Activated CD8-positive, alpha-beta T cell treated with anti-CD3 and anti-CD28 coated beads for 36 hours (primary cell): ENCODE data around the gene NPHS1. TPM values are rescaled to one million over a fixed set of nuclear protein-coding genes. Genes with fewer than 3 reads are reported as not detected.

Source experiments
- ATAC-seq: fragments of 200-7000 bp; cut with Tn5 transposase; one replicate; pipeline ENCODE4 v1.10.0; 2021; ENCODE audit warnings: mild to moderate bottlenecking, moderate library complexity
- CTCF ChIA-PET: fragments of 350-600 bp; sonication (Branson Sonifier 250); formaldehyde crosslinking; loops from one replicate; lab custom pipeline; 2021; ENCODE audit warnings: antibody characterized with exemption; lab: Charles Lee
- POLR2A ChIA-PET: fragments of 350-600 bp; sonication (Branson Sonifier 250); formaldehyde crosslinking; loops from one replicate; lab custom pipeline; 2021; ENCODE audit warnings: antibody characterized with exemption; lab: Charles Lee
- DNase-seq: peaks from one replicate; pipeline ENCODE4 v3.0.0-alpha.2; 2020
- H3K27ac Mint-ChIP-seq: one replicate; pipeline ENCODE4 v1.8.0; 2021; ENCODE audit warnings: mild to moderate bottlenecking, mixed read lengths
- H3K27me3 Mint-ChIP-seq: one replicate; pipeline ENCODE4 v1.8.0; 2021; ENCODE audit warnings: mixed read lengths
- H3K36me3 Mint-ChIP-seq: one replicate; pipeline ENCODE4 v1.8.0; 2021; ENCODE audit warnings: low read depth, mixed read lengths
- H3K4me1 Mint-ChIP-seq: one replicate; pipeline ENCODE4 v1.8.0; 2021; ENCODE audit warnings: low read depth, mixed read lengths
- H3K4me3 Mint-ChIP-seq: one replicate; pipeline ENCODE4 v1.8.0; 2021; ENCODE audit warnings: mild to moderate bottlenecking, moderate library complexity, mixed read lengths
- H3K9me3 Mint-ChIP-seq: one replicate; pipeline ENCODE4 v1.8.0; 2021; ENCODE audit warnings: mixed read lengths
- CTCF ChIP-seq: fragments of 200-600 bp; IDR thresholded peaks from one replicate; pipeline ENCODE4 v1.8.0; 2022; ENCODE audit warnings: antibody characterized with exemption, mild to moderate bottlenecking
- intact Hi-C: fragments of 100-400 bp; cut with micrococcal nuclease; formaldehyde crosslinking; loops from one replicate; pipeline ENCODE4 v1.10.0; 2022
- total RNA-seq, 2 experiments: library from RNA; stranded (reverse); gene quantifications; one replicate each; pipeline ENCODE4 v1.2.3, GENCODE V29; 2021

NPHS1 gene
- total RNA-seq, 2 experiments from 2014 or later, result not detected

- POLR2A ChIA-PET, result no interaction called here
- Mint-ChIP-seq H3K27ac (no peak overlapping the region), H3K36me3 (no peaks in the 10 kb centered on the region), H3K4me1 (peaks cover 17% of the 10 kb centered on the region), H3K9me3 (no peaks in the 10 kb centered on the region), H3K27me3 (peaks cover 39% of the 10 kb centered on the region), H3K4me3 (no peak overlapping the region)
- CTCF ChIA-PET, result interaction anchor here (1.5 kb wide), 1 partner anchor 14 kb away, joined by 3 read pairs; no protein-coding TSS in a partner anchor
- ATAC-seq, result no peak
- intact Hi-C loops, result no loop called here
- TF ChIP-seq CTCF, result no peak
- DNase-seq, result no peak
Observed at GRCh38 chr19:35848919-35849505, 3.3 kb downstream of the NPHS1 start.

GRCh38 chr19:35848486-35848885 is 3.8 kb downstream of the NPHS1 start:
- DNase-seq (no peak), ATAC-seq (no peak)
- Mint-ChIP-seq H3K9me3 (no peaks in the 10 kb centered on the region), H3K4me1 (peaks cover 17% of the 10 kb centered on the region), H3K4me3 (no peak overlapping the region), H3K27ac (no peak overlapping the region), H3K27me3 (peaks cover 44% of the 10 kb centered on the region), H3K36me3 (no peaks in the 10 kb centered on the region)
- intact Hi-C loops, result no loop called here
- POLR2A ChIA-PET, result no interaction called here
- CTCF ChIA-PET, result interaction anchor here (1.5 kb wide), 1 partner anchor 13 kb away, joined by 3 read pairs; no protein-coding TSS in a partner anchor
- TF ChIP-seq CTCF, result no peak

- Mint-ChIP-seq H3K4me1 (peaks cover 17% of the 10 kb centered on the region), H3K4me3 (no peak overlapping the region), H3K27me3 (peaks cover 49% of the 10 kb centered on the region), H3K9me3 (no peaks in the 10 kb centered on the region), H3K27ac (no peak overlapping the region), H3K36me3 (no peaks in the 10 kb centered on the region)
- intact Hi-C loops, result no loop called here
- CTCF ChIA-PET, result no interaction called here
- ATAC-seq (no peak), DNase-seq (no peak)
- no peak for TF ChIP-seq CTCF
- POLR2A ChIA-PET, result no interaction called here
Observed at GRCh38 chr19:35847911-35848310, 4.4 kb downstream of the NPHS1 start.

GRCh38 chr19:35846038-35846668 is 6.2 kb downstream of the NPHS1 start:
- ChIA-PET POLR2A (no interaction called here), CTCF (no interaction called here)
- Mint-ChIP-seq H3K4me1 (peaks cover 17% of the 10 kb centered on the region), H3K27ac (no peak overlapping the region), H3K27me3 (peaks cover 59% of the 10 kb centered on the region), H3K9me3 (no peaks in the 10 kb centered on the region), H3K36me3 (no peaks in the 10 kb centered on the region), H3K4me3 (no peak overlapping the region)
- DNase-seq (no peak), ATAC-seq (peak; percentile 15)
- intact Hi-C loops, result no loop called here
- no peak for TF ChIP-seq CTCF

- POLR2A ChIA-PET, result interaction anchor here (0.5 kb wide), 1 partner anchor 174 kb away, joined by 4 read pairs; no protein-coding TSS in a partner anchor
- peaks cover 14% of the 10 kb centered on the region for H3K4me1 Mint-ChIP-seq
- H3K27ac Mint-ChIP-seq, result no peak overlapping the region
- intact Hi-C loops, result no loop called here
- DNase-seq (no peak), ATAC-seq (peak; percentile 50)
- no peak for TF ChIP-seq CTCF
- no peaks in the 10 kb centered on the region for H3K9me3 Mint-ChIP-seq
- CTCF ChIA-PET, result no interaction called here
- peaks cover 56% of the 10 kb centered on the region for H3K27me3 Mint-ChIP-seq
- peak overlapping the region; percentile 37 for H3K4me3 Mint-ChIP-seq
- no peaks in the 10 kb centered on the region for H3K36me3 Mint-ChIP-seq
Observed at GRCh38 chr19:35845215-35846037, 6.9 kb downstream of the NPHS1 start.
